HG03575 (cell line): ENCODE data around the gene PCDH17.

ENCODE experiments used
- ATAC-seq: cut with Tn5 transposase; IDR thresholded peaks from one replicate; pipeline ENCODE4 v1.9.1; 2021; ENCODE audit not compliant: unreplicated experiment, insufficient number of reproducible peaks, low FRiP score; ENCODE audit errors: extremely low read depth

The PCDH17 gene

DNA sequence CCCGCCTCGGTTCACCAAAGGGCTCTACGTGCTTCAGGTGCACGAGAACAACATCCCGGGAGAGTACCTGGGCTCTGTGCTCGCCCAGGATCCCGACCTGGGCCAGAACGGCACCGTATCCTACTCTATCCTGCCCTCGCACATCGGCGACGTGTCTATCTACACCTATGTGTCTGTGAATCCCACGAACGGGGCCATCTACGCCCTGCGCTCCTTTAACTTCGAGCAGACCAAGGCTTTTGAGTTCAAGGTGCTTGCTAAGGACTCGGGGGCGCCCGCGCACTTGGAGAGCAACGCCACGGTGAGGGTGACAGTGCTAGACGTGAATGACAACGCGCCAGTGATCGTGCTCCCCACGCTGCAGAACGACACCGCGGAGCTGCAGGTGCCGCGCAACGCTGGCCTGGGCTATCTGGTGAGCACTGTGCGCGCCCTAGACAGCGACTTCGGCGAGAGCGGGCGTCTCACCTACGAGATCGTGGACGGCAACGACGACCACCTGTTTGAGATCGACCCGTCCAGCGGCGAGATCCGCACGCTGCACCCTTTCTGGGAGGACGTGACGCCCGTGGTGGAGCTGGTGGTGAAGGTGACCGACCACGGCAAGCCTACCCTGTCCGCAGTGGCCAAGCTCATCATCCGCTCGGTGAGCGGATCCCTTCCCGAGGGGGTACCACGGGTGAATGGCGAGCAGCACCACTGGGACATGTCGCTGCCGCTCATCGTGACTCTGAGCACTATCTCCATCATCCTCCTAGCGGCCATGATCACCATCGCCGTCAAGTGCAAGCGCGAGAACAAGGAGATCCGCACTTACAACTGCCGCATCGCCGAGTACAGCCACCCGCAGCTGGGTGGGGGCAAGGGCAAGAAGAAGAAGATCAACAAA is 2.6 kb downstream of the PCDH17 start:
- ATAC-seq = no peak

GRCh38 chr13:57634839-57635165 is 3.3 kb downstream of the PCDH17 start:
- ATAC-seq = no peak

DNA sequence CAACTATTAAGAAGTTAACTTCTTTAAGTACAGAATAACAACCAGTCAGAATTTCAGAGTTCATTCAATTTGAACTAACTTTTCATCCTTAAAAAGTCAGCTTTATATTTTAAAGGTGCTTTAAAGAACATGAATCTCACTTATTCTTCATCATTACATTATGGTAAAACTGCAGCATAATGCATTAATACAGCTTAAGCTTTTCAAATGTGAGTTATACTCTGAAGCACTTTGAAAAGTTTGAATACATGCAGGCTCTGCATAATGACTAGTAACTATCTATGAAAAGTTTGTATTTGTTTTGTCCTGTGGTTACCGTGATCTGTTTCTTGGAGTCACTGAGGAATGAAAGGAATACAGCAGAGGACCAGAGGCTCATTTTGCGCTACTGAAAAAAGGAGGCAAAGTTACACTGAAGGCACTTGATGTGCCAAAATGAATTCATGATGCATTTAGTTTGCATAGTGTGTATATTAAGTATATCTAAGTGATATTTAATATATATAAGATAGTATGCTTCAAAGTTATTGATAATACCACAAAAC is 4.1 kb downstream of the PCDH17 start:
- no peak for ATAC-seq

GRCh38 chr13:57636816-57637215 is 5.3 kb downstream of the PCDH17 start:
- ATAC-seq = no peak

DNA sequence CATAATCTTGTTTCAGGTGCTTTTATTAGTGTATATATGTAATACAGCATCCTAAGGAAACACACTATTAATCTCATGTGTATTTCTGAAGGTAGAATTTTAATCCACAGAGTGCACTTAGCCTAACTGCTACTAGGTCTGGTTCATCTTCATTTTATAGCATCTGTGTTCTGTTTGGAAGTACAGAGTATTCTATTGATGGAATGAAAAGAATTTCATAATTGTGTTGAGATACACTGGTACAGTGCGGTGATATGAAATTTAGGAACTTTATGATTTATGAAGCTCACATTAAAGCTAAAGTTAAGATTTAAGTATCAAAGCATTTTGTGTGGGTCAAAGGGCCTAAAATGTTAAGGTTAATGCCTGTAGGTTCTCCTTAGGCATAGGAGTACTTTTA is 6.0 kb downstream of the PCDH17 start:
- ATAC-seq = no peak

GRCh38 chr13:57638186-57638890 is 6.8 kb downstream of the PCDH17 start:
- ATAC-seq = no peak

- no peak for ATAC-seq
These were observed 9.1 kb downstream of the PCDH17 start for GRCh38 chr13:57640607-57641006.

DNA sequence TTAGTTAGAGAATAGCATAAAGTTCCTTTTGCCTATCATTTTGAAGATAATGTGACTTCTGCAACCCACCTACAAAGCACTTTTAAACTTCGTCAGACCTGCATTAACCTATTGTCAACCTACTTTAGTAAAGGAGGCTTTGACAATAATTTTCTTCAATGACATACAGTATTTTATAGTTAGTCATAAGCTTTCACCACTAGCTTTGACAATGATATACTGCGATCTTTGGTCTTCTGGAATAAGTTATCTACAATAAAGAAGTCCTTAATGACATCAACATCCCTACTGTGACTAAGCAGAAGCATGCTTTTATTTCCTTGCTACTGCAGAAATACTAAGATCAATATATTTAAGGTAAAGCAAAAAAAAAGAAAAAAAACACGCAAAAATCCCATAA is 9.5 kb downstream of the PCDH17 start:
- no peak for ATAC-seq

DNA sequence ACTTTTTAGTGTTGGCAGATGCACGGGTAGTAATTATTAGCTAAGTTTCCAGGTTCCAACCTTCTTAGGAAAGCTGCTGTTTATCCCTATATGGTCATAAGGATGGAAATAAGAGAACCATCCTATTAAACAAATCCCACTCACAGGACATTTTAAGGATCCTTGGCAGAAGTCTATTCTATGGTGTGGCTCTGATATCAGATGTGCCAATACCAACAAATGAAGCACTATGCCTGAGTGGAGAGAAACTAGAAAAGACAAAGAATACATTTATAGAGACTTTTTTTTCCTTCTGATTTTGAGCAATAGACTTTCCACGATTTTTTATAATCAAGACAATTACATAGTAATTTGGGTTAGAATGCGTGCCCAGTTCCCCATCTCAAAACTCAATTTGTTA is 12.6 kb downstream of the PCDH17 start:
- no peak for ATAC-seq

DNA sequence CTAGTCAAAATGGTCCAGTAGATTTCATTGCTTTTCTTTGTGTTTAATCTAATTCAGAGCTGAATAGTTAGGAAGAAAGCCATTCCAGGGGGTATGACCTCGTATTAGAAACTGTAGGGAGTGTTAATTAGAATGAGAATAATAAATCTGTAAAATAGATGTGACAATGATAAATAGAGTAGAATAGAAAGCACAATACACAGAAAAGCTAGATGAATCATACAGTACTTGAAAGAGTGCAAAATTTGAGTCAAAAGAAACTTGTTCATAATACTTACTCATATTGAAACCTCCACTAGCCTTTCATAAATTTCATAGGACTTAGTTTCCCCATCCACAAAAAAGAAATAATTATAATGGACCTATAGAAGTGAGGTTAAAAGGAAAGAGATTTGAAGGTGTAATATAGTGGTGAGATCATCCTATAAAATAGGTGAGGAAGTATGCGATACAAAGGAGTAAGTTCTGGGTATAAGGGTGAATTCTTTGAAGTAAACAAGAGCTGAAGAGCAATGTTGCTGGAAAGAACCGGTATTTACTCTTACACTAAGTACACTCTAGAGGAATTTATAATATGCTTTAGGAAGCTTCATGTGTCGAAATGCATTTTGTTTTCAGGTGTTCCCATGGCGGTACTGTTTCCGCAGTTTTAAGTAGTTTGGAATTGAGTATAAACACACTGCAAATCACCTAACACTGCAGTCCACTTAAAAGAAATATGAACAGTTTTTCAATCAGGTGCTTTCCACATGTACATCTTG is 21.9 kb downstream of the PCDH17 start:
- ATAC-seq = no peak

DNA sequence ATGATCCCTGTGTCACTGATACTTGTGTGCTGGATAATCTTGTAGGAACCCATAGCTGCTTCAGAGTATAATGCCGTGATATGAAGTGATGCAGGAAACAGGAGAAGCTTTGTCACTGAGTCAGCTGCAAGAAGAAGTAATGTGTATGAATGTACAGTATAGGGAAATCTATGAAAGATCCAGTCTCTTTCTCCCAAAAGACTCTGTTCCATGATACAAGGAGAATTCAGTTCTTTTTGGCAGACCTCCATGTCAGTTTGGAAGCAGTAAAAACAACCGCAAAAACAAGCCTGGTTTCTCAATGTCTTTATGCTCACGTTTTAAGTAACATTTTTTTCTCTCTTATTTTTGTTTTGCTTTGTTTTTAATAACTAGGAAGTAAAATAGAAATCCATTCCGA is 33.9 kb downstream of the PCDH17 start:
- ATAC-seq = no peak

- no peak for ATAC-seq
These were observed 34.8 kb downstream of the PCDH17 start for GRCh38 chr13:57666131-57666953.

GRCh38 chr13:57672168-57672567 is 40.6 kb downstream of the PCDH17 start:
- ATAC-seq = no peak

GRCh38 chr13:57673197-57673596 is 41.7 kb downstream of the PCDH17 start:
- no peak for ATAC-seq

DNA sequence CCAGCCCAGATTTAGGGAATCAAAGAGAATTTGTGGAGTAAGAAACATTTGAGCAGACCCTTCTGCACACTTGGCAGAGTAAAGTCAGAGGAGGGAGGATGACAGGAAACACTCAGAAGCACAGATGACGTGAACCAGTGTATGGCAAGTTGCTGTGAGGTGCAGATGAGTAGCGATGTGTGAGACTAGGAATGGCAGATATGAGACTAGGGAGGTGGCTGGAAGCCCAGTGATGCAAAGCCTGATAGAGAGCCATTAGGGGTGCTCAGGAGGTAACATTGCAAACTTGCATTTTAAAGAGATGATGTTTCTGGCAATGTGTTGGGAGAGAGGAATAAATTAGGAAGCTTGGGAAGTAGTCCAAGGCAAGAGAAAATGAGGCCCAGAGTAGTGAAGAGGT is 44.0 kb downstream of the PCDH17 start:
- no peak for ATAC-seq

DNA sequence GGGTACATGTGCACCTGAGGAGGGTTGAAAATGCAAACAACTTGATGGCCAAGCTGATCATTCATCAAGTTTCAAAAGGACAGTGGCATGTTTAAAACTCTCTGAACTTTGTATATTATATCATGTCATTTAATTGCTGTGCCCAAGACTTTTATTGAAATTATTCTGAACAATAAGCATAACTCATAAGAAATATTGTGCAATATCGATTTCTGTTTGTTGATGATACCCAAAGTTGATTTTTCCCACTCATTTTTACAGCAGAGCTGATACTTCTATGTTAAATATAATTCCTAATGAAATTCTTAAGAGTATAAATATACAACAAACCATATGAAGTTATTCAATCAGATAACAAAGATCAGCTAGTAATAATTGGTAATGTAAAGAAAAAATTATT is 49.1 kb downstream of the PCDH17 start:
- no peak for ATAC-seq

DNA sequence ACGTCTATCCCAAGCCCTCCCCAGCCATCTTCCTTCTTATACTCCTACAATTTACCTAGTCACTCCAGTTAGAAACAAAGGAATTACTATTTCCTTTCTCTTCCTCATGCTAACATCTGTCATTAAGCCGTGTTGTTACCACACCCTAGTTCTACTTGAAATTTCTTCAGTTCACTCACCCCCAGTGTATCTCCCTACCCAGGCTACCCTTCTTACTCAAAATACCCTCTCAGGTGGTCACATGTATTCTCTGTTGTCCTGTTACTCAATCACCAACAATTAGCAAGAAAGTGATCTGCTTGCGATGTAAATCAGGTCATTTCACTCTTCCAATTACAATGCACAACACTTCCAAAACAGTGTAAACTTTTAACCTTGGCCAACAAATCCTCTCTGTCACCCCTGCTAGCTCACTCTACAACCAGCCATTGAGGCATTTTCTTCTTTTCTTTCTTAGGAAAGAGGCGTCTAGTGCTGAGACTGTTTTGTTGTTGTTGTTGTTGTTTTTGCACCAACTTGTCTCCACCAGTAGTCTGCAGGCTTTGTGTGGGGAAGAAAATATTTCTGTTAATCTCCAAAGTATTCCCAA is 50.7 kb downstream of the PCDH17 start:
- no peak for ATAC-seq

DNA sequence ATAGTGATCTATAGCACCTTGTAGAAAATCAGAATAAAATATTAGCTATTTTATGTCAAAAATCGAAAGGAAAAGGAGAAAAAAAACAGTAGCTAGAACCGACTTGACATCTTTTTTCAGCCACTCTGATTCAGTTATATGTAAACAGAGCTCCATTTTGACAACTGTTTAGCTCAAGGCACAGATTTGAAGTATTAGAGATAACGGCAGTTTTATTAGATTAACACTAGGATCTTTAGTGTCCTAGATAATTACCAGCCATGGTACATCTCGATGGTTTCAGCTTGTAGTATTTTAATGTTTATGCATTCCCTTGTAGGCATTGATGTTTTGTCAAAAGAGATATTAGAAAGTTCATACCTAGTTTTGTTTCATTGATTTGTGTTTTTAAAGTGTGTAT is 67.3 kb downstream of the PCDH17 start:
- no peak for ATAC-seq
